Measurements from ENCODE around the gene KLK6. TPM values are rescaled to one million over a fixed set of nuclear protein-coding genes. Genes with fewer than 3 reads are reported as not detected.

The KLK6 gene
- total and polyA plus RNA-seq, 2 of the 13 experiments (the other 11 are each of a cell fraction or from before 2014, with no cell fraction given), result 0.15 to 1.8 TPM

DNA sequence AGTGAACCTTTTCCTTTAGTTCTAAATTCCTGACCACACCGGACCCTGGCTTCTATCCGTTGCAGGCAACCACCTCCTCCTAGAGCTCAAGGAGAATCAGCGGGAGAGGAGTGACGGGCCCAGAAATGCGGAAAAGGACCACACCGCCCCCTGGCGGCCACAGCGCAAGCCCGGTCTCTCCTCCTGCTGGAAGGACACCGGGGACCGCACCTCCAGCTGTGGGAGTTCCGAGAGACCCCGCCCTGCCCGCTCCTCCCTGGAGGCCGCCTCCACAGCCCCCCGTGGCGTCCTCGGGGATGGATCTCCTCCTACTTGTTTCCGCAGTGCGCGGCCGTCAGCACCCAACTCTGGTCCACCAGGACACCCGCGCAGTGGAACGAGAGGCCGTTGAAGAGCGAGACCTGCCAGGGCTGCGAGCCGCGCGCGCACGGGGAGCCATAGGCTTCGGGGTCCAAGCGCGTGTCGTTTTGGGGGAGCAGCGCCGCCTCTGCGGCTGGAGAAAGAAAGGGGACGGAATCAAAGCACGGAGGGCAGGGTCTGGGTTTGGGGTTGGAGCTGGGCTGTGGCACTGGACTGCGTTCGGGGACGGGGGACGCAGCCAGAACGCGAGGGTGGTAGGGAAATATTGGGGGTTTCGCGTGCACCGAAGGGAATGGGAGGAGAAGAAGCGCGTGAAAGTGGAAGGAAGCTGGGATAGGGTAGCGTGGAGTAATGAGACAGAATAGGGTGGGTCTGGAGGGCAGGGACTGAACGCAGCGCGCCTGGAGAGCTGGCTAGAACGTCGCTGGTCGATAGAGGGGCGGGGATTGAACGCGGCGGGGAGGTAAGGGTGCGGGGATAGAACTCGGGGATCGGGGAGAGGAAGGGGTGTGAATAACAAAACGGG is 47.6 kb upstream of the KLK6 start (continued):
- TF ChIP-seq, protein P1, sequence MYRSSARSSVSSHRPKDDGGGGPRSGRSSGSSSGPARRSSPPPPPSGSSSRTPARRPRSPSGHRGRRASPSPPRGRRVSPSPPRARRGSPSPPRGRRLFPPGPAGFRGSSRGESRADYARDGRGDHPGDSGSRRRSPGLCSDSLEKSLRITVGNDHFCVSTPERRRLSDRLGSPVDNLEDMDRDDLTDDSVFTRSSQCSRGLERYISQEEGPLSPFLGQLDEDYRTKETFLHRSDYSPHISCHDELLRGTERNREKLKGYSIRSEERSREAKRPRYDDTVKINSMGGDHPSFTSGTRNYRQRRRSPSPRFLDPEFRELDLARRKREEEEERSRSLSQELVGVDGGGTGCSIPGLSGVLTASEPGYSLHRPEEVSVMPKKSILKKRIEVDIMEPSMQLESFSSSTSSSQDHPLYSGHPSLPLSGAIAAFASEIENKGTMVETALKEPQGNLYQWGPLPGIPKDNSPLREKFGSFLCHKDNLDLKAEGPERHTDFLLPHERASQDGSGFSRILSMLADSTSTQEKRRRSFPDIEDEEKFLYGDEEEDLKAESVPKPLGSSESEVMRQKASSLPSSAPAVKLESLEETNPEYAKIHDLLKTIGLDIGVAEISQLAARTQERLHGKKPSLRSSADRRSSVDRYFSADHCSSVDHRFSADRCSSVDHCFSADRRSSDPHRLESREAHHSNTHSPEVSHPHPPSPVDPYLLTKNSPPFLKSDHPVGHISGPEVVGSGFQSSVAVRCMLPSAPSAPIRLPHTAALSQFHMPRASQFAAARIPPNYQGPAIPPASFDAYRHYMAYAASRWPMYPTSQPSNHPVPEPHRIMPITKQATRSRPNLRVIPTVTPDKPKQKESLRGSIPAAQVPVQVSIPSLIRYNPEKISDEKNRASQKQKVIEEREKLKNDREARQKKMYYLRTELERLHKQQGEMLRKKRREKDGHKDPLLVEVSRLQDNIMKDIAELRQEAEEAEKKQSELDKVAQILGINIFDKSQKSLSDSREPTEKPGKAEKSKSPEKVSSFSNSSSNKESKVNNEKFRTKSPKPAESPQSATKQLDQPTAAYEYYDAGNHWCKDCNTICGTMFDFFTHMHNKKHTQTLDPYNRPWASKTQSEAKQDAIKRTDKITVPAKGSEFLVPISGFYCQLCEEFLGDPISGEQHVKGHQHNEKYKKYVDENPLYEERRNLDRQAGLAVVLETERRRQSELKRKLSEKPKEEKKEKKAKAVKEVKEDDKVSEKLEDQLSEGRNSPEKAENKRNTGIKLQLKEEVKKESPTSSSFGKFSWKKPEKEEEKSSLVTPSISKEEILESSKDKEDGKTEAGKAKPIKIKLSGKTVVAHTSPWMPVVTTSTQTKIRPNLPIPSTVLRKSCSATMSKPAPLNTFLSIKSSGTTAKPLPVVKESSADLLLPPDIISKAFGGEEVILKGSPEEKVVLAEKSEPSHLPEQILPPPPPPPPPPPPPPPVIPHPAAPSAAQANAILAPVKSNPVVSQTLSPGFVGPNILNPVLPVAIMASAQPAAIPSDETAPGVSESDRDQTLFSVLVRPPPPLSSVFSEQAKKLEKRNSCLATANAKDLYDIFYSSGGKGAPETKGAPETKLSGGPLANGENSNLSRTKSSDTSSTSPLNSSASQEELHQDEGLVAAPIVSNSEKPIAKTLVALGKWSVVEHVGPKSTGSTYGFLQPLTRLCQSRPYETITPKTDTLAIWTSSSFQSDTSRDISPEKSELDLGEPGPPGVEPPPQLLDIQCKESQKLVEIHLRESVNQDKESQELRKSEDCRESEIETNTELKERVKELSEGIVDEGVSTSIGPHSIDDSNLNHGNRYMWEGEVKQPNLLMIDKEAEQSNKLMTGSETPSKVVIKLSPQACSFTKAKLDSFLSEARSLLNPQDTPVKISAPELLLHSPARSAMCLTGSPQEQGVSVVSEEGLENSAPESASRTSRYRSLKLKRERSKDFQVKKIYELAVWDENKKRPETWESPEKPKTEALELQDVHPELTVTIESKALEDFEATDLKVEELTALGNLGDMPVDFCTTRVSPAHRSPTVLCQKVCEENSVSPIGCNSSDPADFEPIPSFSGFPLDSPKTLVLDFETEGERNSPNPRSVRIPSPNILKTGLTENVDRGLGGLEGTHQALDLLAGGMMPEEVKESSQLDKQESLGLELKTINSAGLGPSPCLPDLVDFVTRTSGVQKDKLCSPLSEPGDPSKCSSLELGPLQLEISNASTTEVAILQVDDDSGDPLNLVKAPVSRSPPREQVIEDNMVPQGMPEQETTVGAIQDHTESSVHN (CRISPR knock-in tag; IDR thresholded peaks at IDR 0.05), result no peak
- no peak for TF ChIP-seq ZNF30 (CRISPR knock-in tag; IDR thresholded peaks at IDR 0.05)
- TF ChIP-seq FOXM1 (CRISPR knock-in tag; IDR thresholded peaks at IDR 0.05), result no peak
- TF ChIP-seq HNRNPLL (IDR thresholded peaks at IDR 0.05; ENCODE audit: low read depth, low read length, poor library complexity, severe bottlenecking), result peak; percentile 34
- TF ChIP-seq STAG1 (CRISPR knock-in tag; IDR thresholded peaks at IDR 0.05), result peak; percentile 70
- TF ChIP-seq SRSF1 (optimal IDR thresholded peaks at IDR 0.05; ENCODE audit: low read depth, low read length), result no peak
- TF ChIP-seq, protein P2, sequence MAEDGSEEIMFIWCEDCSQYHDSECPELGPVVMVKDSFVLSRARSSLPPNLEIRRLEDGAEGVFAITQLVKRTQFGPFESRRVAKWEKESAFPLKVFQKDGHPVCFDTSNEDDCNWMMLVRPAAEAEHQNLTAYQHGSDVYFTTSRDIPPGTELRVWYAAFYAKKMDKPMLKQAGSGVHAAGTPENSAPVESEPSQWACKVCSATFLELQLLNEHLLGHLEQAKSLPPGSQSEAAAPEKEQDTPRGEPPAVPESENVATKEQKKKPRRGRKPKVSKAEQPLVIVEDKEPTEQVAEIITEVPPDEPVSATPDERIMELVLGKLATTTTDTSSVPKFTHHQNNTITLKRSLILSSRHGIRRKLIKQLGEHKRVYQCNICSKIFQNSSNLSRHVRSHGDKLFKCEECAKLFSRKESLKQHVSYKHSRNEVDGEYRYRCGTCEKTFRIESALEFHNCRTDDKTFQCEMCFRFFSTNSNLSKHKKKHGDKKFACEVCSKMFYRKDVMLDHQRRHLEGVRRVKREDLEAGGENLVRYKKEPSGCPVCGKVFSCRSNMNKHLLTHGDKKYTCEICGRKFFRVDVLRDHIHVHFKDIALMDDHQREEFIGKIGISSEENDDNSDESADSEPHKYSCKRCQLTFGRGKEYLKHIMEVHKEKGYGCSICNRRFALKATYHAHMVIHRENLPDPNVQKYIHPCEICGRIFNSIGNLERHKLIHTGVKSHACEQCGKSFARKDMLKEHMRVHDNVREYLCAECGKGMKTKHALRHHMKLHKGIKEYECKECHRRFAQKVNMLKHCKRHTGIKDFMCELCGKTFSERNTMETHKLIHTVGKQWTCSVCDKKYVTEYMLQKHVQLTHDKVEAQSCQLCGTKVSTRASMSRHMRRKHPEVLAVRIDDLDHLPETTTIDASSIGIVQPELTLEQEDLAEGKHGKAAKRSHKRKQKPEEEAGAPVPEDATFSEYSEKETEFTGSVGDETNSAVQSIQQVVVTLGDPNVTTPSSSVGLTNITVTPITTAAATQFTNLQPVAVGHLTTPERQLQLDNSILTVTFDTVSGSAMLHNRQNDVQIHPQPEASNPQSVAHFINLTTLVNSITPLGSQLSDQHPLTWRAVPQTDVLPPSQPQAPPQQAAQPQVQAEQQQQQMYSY (CRISPR knock-in tag; IDR thresholded peaks at IDR 0.05), result 0 out of 2 replicates have a peak, but pooled peaks have one; percentile 16
- TF ChIP-seq HES4 (CRISPR knock-in tag; IDR thresholded peaks at IDR 0.05; ENCODE audit: borderline replicate concordance), result no peak
- no peak for TF ChIP-seq TGIF2 (CRISPR knock-in tag; IDR thresholded peaks at IDR 0.05)
- TF ChIP-seq, protein P3, sequence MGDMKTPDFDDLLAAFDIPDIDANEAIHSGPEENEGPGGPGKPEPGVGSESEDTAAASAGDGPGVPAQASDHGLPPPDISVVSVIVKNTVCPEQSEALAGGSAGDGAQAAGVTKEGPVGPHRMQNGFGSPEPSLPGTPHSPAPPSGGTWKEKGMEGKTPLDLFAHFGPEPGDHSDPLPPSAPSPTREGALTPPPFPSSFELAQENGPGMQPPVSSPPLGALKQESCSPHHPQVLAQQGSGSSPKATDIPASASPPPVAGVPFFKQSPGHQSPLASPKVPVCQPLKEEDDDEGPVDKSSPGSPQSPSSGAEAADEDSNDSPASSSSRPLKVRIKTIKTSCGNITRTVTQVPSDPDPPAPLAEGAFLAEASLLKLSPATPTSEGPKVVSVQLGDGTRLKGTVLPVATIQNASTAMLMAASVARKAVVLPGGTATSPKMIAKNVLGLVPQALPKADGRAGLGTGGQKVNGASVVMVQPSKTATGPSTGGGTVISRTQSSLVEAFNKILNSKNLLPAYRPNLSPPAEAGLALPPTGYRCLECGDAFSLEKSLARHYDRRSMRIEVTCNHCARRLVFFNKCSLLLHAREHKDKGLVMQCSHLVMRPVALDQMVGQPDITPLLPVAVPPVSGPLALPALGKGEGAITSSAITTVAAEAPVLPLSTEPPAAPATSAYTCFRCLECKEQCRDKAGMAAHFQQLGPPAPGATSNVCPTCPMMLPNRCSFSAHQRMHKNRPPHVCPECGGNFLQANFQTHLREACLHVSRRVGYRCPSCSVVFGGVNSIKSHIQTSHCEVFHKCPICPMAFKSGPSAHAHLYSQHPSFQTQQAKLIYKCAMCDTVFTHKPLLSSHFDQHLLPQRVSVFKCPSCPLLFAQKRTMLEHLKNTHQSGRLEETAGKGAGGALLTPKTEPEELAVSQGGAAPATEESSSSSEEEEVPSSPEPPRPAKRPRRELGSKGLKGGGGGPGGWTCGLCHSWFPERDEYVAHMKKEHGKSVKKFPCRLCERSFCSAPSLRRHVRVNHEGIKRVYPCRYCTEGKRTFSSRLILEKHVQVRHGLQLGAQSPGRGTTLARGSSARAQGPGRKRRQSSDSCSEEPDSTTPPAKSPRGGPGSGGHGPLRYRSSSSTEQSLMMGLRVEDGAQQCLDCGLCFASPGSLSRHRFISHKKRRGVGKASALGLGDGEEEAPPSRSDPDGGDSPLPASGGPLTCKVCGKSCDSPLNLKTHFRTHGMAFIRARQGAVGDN (CRISPR knock-in tag; IDR thresholded peaks at IDR 0.05), result peak; percentile 34

All from HepG2 (cell line).